Measurements from ENCODE around the gene HOXA1.

HOXA1 gene

DNA sequence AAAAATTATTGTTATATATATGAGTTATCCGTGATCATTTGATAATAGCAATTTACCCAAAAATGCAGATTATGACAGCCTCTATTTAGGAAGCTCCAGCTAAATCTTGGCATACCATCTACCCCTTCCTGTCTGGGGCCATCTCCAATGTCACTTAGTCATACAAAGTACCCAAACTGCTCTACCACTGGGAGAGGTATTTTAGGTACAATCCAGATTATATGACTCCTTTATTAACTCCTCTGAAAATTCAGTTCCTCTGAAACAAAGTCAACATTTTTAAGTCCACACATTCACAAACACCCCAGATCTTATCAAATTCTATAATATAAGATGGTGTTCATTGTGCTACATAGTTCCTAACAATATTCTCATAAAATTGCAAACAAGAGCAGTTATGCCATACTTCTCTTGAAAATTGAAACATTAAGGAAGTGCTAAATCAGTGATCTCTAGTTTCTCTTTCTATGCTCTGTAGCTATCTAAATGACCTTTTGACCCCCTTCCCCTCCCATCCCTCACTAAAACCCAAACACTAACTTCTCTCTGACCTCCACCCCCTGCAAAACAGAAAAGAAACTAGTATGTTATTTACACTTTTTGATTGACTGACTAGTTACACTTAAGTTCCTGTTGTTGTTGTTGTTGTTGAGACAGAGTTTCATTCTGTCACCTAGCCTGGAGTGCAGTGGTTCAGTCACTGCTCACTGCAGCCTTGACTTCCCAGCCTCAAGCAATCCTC lies 16.4 kb downstream of the HOXA1 start:
- no peak overlapping the region for H3K4me3 ChIP-seq (ENCODE audit: low read depth in 1 of 2, low read length in 2 of 2)
- no peak for DNase-seq
- no peak overlapping the region for H2AFZ ChIP-seq (ENCODE audit: low read depth, low read length)

DNA sequence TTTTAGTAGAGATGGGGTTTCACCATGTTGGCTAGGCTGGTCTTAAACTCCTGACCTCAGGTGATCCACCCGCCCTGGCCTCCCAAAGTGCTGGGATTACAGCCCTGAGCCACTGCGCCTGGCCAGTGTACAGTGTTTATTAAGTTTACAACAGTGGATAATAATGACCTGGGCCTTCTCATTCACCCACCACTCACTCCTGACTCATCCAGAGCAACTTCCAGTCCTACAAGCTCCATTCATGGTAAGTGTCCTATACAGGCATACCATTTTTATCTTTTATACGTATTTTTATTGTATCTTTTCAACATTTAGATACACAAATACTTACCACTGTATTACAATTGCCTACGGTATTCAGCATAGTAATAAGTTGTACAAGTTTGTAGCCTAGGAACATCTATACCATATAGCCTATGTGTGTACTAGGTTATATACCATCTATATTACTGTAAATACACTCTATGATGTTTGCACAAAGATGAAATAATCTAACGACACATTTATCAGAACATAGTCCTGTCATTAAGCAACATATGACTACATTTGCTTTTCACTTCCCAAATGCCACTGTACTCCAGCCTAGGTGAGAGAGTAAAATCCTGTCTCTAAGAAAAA lies 17.1 kb downstream of the HOXA1 start:
- ATAC-seq (ENCODE audit: insufficient read depth, low read depth), result no peak
- H3K36me3 ChIP-seq (ENCODE audit: insufficient read depth, low read length), result no peaks in the 10 kb centered on the region
- H3K27me3 ChIP-seq (ENCODE audit: insufficient read depth, low read length, poor library complexity), result no peaks in the 10 kb centered on the region
- H3K27ac ChIP-seq (ENCODE audit: low read length), result no peak overlapping the region
- no peaks in the 10 kb centered on the region for H3K79me2 ChIP-seq (ENCODE audit: insufficient read depth, low read length)
- H4K20me1 ChIP-seq (ENCODE audit: insufficient read depth, low read length), result no peaks in the 10 kb centered on the region
- H3K4me2 ChIP-seq (ENCODE audit: insufficient read depth, low read length), result no peak overlapping the region
- H3K4me1 ChIP-seq (ENCODE audit: insufficient read depth, low read length), result no peaks in the 10 kb centered on the region
- H3K4me3 ChIP-seq (ENCODE audit: low read depth in 1 of 2, low read length in 2 of 2), result no peak overlapping the region
- H3K9me3 ChIP-seq (ENCODE audit: insufficient read depth, low read length, severe bottlenecking), result no peaks in the 10 kb centered on the region
- no peak overlapping the region for H2AFZ ChIP-seq (ENCODE audit: low read depth, low read length)
- H3K9ac ChIP-seq (ENCODE audit: low read depth, low read length), result no peak overlapping the region
- TF ChIP-seq EZH2 (IDR thresholded peaks at IDR 0.05; ENCODE audit: borderline replicate concordance, low read depth, low read length, severe bottlenecking), result no peak
- TF ChIP-seq, protein P1, sequence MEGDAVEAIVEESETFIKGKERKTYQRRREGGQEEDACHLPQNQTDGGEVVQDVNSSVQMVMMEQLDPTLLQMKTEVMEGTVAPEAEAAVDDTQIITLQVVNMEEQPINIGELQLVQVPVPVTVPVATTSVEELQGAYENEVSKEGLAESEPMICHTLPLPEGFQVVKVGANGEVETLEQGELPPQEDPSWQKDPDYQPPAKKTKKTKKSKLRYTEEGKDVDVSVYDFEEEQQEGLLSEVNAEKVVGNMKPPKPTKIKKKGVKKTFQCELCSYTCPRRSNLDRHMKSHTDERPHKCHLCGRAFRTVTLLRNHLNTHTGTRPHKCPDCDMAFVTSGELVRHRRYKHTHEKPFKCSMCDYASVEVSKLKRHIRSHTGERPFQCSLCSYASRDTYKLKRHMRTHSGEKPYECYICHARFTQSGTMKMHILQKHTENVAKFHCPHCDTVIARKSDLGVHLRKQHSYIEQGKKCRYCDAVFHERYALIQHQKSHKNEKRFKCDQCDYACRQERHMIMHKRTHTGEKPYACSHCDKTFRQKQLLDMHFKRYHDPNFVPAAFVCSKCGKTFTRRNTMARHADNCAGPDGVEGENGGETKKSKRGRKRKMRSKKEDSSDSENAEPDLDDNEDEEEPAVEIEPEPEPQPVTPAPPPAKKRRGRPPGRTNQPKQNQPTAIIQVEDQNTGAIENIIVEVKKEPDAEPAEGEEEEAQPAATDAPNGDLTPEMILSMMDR (IDR thresholded peaks at IDR 0.05; ENCODE audit: borderline replicate concordance, extremely low read depth, low read length, poor library complexity, severe bottlenecking), result no peak
- no peak for DNase-seq

More for the DNA sequence above, 16.4 kb downstream of the HOXA1 start:
- Histone ChIP-seq H3K36me3 (ENCODE audit: insufficient read depth, low read length) (no peaks in the 10 kb centered on the region), H3K27me3 (ENCODE audit: insufficient read depth, low read length, poor library complexity) (no peaks in the 10 kb centered on the region), H4K20me1 (ENCODE audit: insufficient read depth, low read length) (no peaks in the 10 kb centered on the region), H3K4me2 (ENCODE audit: insufficient read depth, low read length) (no peak overlapping the region), H3K4me1 (ENCODE audit: insufficient read depth, low read length) (no peaks in the 10 kb centered on the region), H3K9ac (ENCODE audit: low read depth, low read length) (no peak overlapping the region), H3K9me3 (ENCODE audit: insufficient read depth, low read length, severe bottlenecking) (no peaks in the 10 kb centered on the region), H3K27ac (ENCODE audit: low read length) (no peak overlapping the region), H3K79me2 (ENCODE audit: insufficient read depth, low read length) (no peaks in the 10 kb centered on the region)
- no peak for TF ChIP-seq EZH2 (IDR thresholded peaks at IDR 0.05; ENCODE audit: borderline replicate concordance, low read depth, low read length, severe bottlenecking)
- TF ChIP-seq, protein P1 (IDR thresholded peaks at IDR 0.05; ENCODE audit: borderline replicate concordance, extremely low read depth, low read length, poor library complexity, severe bottlenecking), result no peak
- no peak for ATAC-seq (ENCODE audit: insufficient read depth, low read depth)

DNA sequence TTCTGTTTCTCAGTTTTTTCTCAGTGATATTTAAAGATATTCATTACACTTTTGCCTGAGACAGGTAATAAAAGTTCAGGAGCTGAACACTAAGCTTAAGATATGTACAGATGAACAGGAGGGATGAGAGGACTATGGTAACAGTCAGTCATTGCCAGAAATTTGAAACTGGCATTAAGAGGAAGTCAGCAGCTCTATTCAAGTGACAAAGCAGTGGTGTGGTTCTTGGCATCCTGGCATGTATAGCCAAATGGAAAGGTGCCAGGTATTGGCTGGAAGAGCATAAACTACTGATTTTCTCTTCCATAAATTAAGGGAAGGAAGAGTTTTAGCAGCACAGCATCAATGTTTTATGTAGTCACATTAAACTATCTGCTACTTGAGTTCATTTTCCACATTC lies 22.7 kb downstream of the HOXA1 start:
- H3K9ac ChIP-seq (ENCODE audit: low read depth, low read length), result no peak overlapping the region
- no peaks in the 10 kb centered on the region for H3K79me2 ChIP-seq (ENCODE audit: insufficient read depth, low read length)
- no peak overlapping the region for H3K27ac ChIP-seq (ENCODE audit: low read length)
- TF ChIP-seq, protein P1 (IDR thresholded peaks at IDR 0.05; ENCODE audit: borderline replicate concordance, extremely low read depth, low read length, poor library complexity, severe bottlenecking), result no peak
- no peak for TF ChIP-seq EZH2 (IDR thresholded peaks at IDR 0.05; ENCODE audit: borderline replicate concordance, low read depth, low read length, severe bottlenecking)
- H2AFZ ChIP-seq (ENCODE audit: low read depth, low read length), result no peak overlapping the region
- H3K4me1 ChIP-seq (ENCODE audit: insufficient read depth, low read length), result no peaks in the 10 kb centered on the region
- DNase-seq, result no peak
- H3K27me3 ChIP-seq (ENCODE audit: insufficient read depth, low read length, poor library complexity), result peaks cover 3% of the 10 kb centered on the region
- H4K20me1 ChIP-seq (ENCODE audit: insufficient read depth, low read length), result no peaks in the 10 kb centered on the region
- H3K9me3 ChIP-seq (ENCODE audit: insufficient read depth, low read length, severe bottlenecking), result no peaks in the 10 kb centered on the region
- H3K4me2 ChIP-seq (ENCODE audit: insufficient read depth, low read length), result no peak overlapping the region
- no peaks in the 10 kb centered on the region for H3K36me3 ChIP-seq (ENCODE audit: insufficient read depth, low read length)
- H3K4me3 ChIP-seq (ENCODE audit: low read depth in 1 of 2, low read length in 2 of 2), result no peak overlapping the region
- no peak for ATAC-seq (ENCODE audit: insufficient read depth, low read depth)

All from DND-41 (cell line).